Sigmoid colon (tissue), 7 donors: ENCODE measurements around the gene SOX6. TPM values are rescaled to one million over a fixed set of nuclear protein-coding genes. Genes with fewer than 3 reads are reported as not detected.

Experiments
- DNase-seq: peaks from one replicate; pipeline ENCODE4 v3.0.0-alpha.2; 2019
- H3K27ac ChIP-seq, 4 donors: fragments of 200-600 bp; sonication (generic); one replicate each; pipeline ENCODE4 v1.5.1; 2016 to 2019; ENCODE audit warnings: mild to moderate bottlenecking in 1 of 4
- H3K27me3 ChIP-seq, 3 donors: fragments of 200-600 bp; sonication (generic); one replicate each; pipeline ENCODE4 v1.5.1; 2019; ENCODE audit warnings: mild to moderate bottlenecking in 1 of 3
- H3K36me3 ChIP-seq, 4 donors: fragments of 200-600 bp; sonication (generic); one replicate each; pipeline ENCODE4 v1.5.1; 2016 to 2019
- H3K4me1 ChIP-seq, 4 donors: fragments of 200-600 bp; sonication (generic); one replicate each; pipeline ENCODE4 v1.5.1; 2017 to 2019
- H3K4me3 ChIP-seq, 4 donors: fragments of 200-600 bp; sonication (generic); one replicate each; pipeline ENCODE4 v1.5.1; 2017 to 2019; ENCODE audit warnings: mild to moderate bottlenecking in 2 of 4, moderate library complexity in 1 of 4
- H3K9me3 ChIP-seq, 4 donors: fragments of 200-600 bp in 3 of 4; sonication (generic) in 3 of 4; one replicate each; pipeline versions ENCODE4 v1.5.1 to v1.6.1; 2013 to 2019
- EP300 ChIP-seq, 4 donors: sonication (generic); formaldehyde crosslinking; IDR thresholded peaks; one replicate each; pipeline ENCODE4 v1.6.1; 2017; ENCODE audit warnings: antibody characterized with exemption in 4 of 4
- POLR2A ChIP-seq, 2 donors: fragments of 450-650 bp; IDR thresholded peaks; one replicate each; pipeline ENCODE4 v1.6.1; 2016; ENCODE audit warnings: antibody characterized with exemption in 2 of 2, mild to moderate bottlenecking in 2 of 2, moderate library complexity in 2 of 2
- POLR2AphosphoS5 ChIP-seq, 4 donors: sonication (generic); formaldehyde crosslinking; IDR thresholded peaks; one replicate each; pipeline ENCODE4 v1.6.1; 2017; ENCODE audit warnings: antibody characterized with exemption in 4 of 4
- WGBS, 2 donors: extraction: QIAGEN DNeasy Blood & Tissue Kit; methylation state at CpG; one replicate each; pipeline ENCODE4 v1.1.7; 2013; 5-methylcytosine and 5-hydroxymethylcytosine counted together
- intact Hi-C: fragments of 100-400 bp; cut with DNase I; formaldehyde crosslinking; loops from one replicate; pipeline ENCODE4 v1.15.1; 2023
- polyA plus RNA-seq, 3 donors: library from polyadenylated mRNA; stranded (reverse); fragments of 200-250 nt; gene quantifications; one replicate each; pipeline ENCODE4 v1.2.3, GENCODE V29; 2013
- total RNA-seq, 4 donors: library from RNA; depleted of rRNA; stranded (reverse); fragments of >200 nt; gene quantifications; one replicate each; pipeline ENCODE4 v1.1.0, GENCODE V29; 2016
- TF ChIP-seq, protein P1 (sequence below), 4 experiments: fragments of 450-650 bp in 3 of 4; fragments of 200-600 bp in 1 of 4; IDR thresholded peaks; one replicate each; pipeline ENCODE4 v1.5.1; 2016 to 2019; ENCODE audit warnings: antibody characterized with exemption in 4 of 4, mild to moderate bottlenecking in 3 of 4, moderate library complexity in 2 of 4
- donor health status: healthy with polysubstance abuse.
- donor health status: Bipolar disorder and iron deficiency.
- donor health status: healthy.

Gene SOX6
- total and polyA plus RNA-seq, 7 donors = 0.46 to 6.1 (median 1.7) TPM

GRCh38 chr11:15935373-15935772 lies 421.0 kb downstream of the SOX6 start:
- intact Hi-C loops = no loop called here
- Histone ChIP-seq H3K9me3 (peaks cover 0 to 4% (median 0%) of the 10 kb centered on the region in 4 donors), H3K27ac (no peak overlapping the region), H3K36me3 (no peaks in the 10 kb centered on the region), H3K4me3 (no peak overlapping the region), H3K27me3 (peaks cover 0 to 15% (median 4%) of the 10 kb centered on the region in 3 donors), H3K4me1 (peaks cover 0 to 20% (median 13%) of the 10 kb centered on the region in 4 donors)
- 41 to 80% methylated on average over 8 of the region's 8 CpGs for WGBS, 2 donors
- TF ChIP-seq EP300 (IDR thresholded peaks at IDR 0.05) (no peak), POLR2AphosphoS5 (IDR thresholded peaks at IDR 0.05) (no peak)
- TF ChIP-seq, protein P1, sequence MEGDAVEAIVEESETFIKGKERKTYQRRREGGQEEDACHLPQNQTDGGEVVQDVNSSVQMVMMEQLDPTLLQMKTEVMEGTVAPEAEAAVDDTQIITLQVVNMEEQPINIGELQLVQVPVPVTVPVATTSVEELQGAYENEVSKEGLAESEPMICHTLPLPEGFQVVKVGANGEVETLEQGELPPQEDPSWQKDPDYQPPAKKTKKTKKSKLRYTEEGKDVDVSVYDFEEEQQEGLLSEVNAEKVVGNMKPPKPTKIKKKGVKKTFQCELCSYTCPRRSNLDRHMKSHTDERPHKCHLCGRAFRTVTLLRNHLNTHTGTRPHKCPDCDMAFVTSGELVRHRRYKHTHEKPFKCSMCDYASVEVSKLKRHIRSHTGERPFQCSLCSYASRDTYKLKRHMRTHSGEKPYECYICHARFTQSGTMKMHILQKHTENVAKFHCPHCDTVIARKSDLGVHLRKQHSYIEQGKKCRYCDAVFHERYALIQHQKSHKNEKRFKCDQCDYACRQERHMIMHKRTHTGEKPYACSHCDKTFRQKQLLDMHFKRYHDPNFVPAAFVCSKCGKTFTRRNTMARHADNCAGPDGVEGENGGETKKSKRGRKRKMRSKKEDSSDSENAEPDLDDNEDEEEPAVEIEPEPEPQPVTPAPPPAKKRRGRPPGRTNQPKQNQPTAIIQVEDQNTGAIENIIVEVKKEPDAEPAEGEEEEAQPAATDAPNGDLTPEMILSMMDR (IDR thresholded peaks at IDR 0.05) = no peak
- no peak for DNase-seq

DNA sequence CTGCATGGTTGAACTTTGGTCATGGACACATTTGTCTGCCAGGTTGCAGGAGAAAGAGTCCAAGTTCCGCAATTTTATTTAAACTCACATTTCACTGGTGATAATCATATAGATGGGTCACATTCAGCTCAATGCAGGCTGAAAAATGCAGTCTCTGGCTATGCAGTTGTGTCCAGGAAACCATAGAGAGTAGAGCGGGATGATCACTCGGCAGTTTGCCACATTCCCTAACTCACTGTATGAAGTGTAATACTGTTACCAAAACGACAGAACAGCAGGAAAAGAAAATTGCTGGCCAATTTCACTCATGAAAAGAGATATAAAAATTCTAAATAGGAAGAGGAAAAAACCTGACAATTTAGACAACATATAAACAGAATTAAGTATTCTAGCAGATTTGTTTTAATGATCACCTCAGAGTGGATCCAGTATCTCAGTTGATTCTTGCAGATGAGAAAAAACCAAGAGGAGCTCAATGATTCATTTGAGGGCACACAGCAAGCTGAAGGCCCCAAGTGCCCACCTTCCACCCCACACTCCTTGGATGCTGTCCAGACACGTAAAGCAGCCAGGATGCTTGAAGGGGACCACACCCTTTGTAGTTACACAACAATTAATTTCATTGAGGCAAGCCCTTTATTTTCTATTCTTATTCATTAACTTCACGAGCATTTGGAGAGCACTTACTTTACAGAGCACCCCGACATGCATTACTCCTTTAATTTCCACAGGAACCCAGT lies 422.3 kb downstream of the SOX6 start:
- intact Hi-C loops = no loop called here
- Histone ChIP-seq H3K36me3 (no peaks in the 10 kb centered on the region), H3K9me3 (peaks cover 0 to 4% (median 0%) of the 10 kb centered on the region in 4 donors), H3K4me3 (no peak overlapping the region), H3K4me1 (peaks cover 0 to 20% (median 13%) of the 10 kb centered on the region in 4 donors), H3K27ac (no peak overlapping the region), H3K27me3 (peaks cover 0 to 25% (median 5%) of the 10 kb centered on the region in 3 donors)
- 56 to 77% methylated on average over 7 of the region's 7 CpGs for WGBS, 2 donors
- DNase-seq = no peak
- TF ChIP-seq POLR2A (IDR thresholded peaks at IDR 0.05) (no peak), EP300 (IDR thresholded peaks at IDR 0.05) (no peak), POLR2AphosphoS5 (IDR thresholded peaks at IDR 0.05) (no peak)
- TF ChIP-seq, protein P1 (IDR thresholded peaks at IDR 0.05) = no peak

DNA sequence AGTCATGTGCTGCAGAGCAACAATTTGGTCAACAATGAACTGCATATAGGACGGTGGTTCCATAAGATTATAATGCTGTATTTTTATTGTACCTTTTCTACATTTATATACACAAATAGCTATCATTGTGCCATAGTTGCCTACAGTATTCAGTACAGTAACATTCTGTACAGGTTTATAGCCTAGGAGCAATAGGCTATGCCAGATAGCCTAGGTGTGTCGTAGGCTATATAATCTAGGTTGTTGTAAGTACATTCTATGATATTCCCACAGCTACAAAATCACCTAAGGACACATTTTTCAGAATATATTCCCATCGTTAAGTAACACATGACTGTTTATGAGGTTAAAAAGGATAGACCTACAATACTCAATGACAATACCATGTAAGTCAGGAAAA lies 423.9 kb downstream of the SOX6 start:
- H3K9me3 ChIP-seq = peaks cover 0 to 4% (median 0%) of the 10 kb centered on the region in 4 donors
- WGBS, 2 donors = 20 to 64% methylated on average over 3 of the region's 3 CpGs
- no peak for DNase-seq
- peaks cover 0 to 25% (median 5%) of the 10 kb centered on the region in 3 donors for H3K27me3 ChIP-seq
- H3K36me3 ChIP-seq = no peaks in the 10 kb centered on the region
- no peak for TF ChIP-seq POLR2AphosphoS5 (IDR thresholded peaks at IDR 0.05)
- TF ChIP-seq POLR2A (IDR thresholded peaks at IDR 0.05) = no peak
- TF ChIP-seq EP300 (IDR thresholded peaks at IDR 0.05) = no peak
- intact Hi-C loops = no loop called here
- no peak overlapping the region for H3K27ac ChIP-seq
- no peak overlapping the region for H3K4me3 ChIP-seq
- peaks cover 0 to 7% (median 4%) of the 10 kb centered on the region in 4 donors for H3K4me1 ChIP-seq

DNA sequence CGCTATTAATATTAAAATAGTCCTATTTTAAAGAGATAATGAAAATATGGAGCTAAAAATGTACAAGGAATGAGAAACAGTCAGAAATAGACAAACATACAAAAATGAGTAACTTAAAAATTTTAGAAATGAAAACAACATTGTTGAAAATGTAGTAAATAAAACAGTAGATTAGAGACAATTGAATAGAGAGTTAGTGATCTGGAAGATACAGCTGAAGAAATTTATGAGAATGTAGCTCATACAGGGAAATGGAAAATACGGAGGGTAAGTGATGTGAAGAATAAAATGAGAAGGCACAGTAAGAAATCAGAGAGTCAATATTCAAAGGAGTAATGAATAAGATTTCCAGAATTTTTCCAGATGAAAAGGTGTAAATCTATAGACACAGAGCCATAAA lies 424.8 kb downstream of the SOX6 start:
- no peak overlapping the region for H3K4me3 ChIP-seq
- no peaks in the 10 kb centered on the region for H3K4me1 ChIP-seq
- H3K9me3 ChIP-seq = peaks cover 0 to 4% (median 0%) of the 10 kb centered on the region in 4 donors
- DNase-seq = no peak
- no peak overlapping the region for H3K27ac ChIP-seq
- no peak for TF ChIP-seq POLR2A (IDR thresholded peaks at IDR 0.05)
- TF ChIP-seq, protein P1 (IDR thresholded peaks at IDR 0.05) = no peak
- TF ChIP-seq EP300 (IDR thresholded peaks at IDR 0.05) = no peak
- TF ChIP-seq POLR2AphosphoS5 (IDR thresholded peaks at IDR 0.05) = no peak
- 90 to 99% methylated on average over 2 of the region's 2 CpGs for WGBS, 2 donors
- H3K36me3 ChIP-seq = no peaks in the 10 kb centered on the region
- peaks cover 0 to 25% (median 5%) of the 10 kb centered on the region in 3 donors for H3K27me3 ChIP-seq
- intact Hi-C loops = no loop called here

- peaks cover 0 to 25% (median 5%) of the 10 kb centered on the region in 3 donors for H3K27me3 ChIP-seq
- intact Hi-C loops = no loop called here
- H3K27ac ChIP-seq = no peak overlapping the region
- TF ChIP-seq EP300 (IDR thresholded peaks at IDR 0.05) (no peak), POLR2A (IDR thresholded peaks at IDR 0.05) (no peak), POLR2AphosphoS5 (IDR thresholded peaks at IDR 0.05) (no peak)
- TF ChIP-seq, protein P1 (IDR thresholded peaks at IDR 0.05) = no peak
- no peaks in the 10 kb centered on the region for H3K4me1 ChIP-seq
- WGBS, 2 donors = 85 to 87% methylated on average over 6 of the region's 6 CpGs
- H3K9me3 ChIP-seq = peaks cover 0 to 4% (median 0%) of the 10 kb centered on the region in 4 donors
- no peaks in the 10 kb centered on the region for H3K36me3 ChIP-seq
- no peak for DNase-seq
- no peak overlapping the region for H3K4me3 ChIP-seq
Measured at GRCh38 chr11:15930442-15931025, 425.8 kb downstream of the SOX6 start.
